HEK293 (cell line): ENCODE measurements around the gene RPP25L.

ENCODE experiments used
- SP7 ChIP-seq: fragments of 450-650 bp; formaldehyde crosslinking; IDR thresholded peaks from 2 replicates; pipeline ENCODE4 v1.5.1; 2016; ENCODE audit warnings: missing biosample characterization, missing genetic modification characterization
- ZEB2 ChIP-seq: fragments of 450-650 bp; formaldehyde crosslinking; IDR thresholded peaks from 2 replicates; pipeline ENCODE4 v1.5.1; 2016; ENCODE audit warnings: missing biosample characterization, missing genetic modification characterization
- ZNF10 ChIP-seq: fragments of 450-650 bp; formaldehyde crosslinking; IDR thresholded peaks from 2 replicates; pipeline ENCODE4 v1.5.1; 2017; ENCODE audit warnings: missing biosample characterization, missing genetic modification characterization
- ZNF18 ChIP-seq: fragments of 450-650 bp; formaldehyde crosslinking; IDR thresholded peaks from 2 replicates; pipeline ENCODE4 v1.5.1; 2016; ENCODE audit warnings: missing biosample characterization, missing genetic modification characterization
- ZNF184 ChIP-seq: fragments of 450-650 bp; IDR thresholded peaks from 2 replicates; pipeline ENCODE4 v1.5.1; 2018; ENCODE audit warnings: missing biosample characterization, mild to moderate bottlenecking, missing genetic modification characterization
- ZNF24 ChIP-seq: fragments of 450-650 bp; formaldehyde crosslinking; IDR thresholded peaks from 2 replicates; pipeline ENCODE4 v1.5.1; 2016; ENCODE audit warnings: missing biosample characterization, missing genetic modification characterization
- ZNF394 ChIP-seq: fragments of 450-650 bp; formaldehyde crosslinking; IDR thresholded peaks from 2 replicates; pipeline ENCODE4 v1.5.1; 2016; ENCODE audit warnings: missing biosample characterization, missing genetic modification characterization, mild to moderate bottlenecking, moderate library complexity, borderline replicate concordance
- ZNF747 ChIP-seq: fragments of 450-650 bp; formaldehyde crosslinking; IDR thresholded peaks from 2 replicates; pipeline ENCODE4 v1.5.1; 2016; ENCODE audit warnings: missing biosample characterization, missing genetic modification characterization
- TF ChIP-seq, protein P1 (sequence below): fragments of 450-650 bp; formaldehyde crosslinking; IDR thresholded peaks from 2 replicates; pipeline ENCODE4 v1.5.1; 2016; ENCODE audit warnings: missing biosample characterization, missing genetic modification characterization
- TF ChIP-seq, protein P2 (sequence below): fragments of 450-650 bp; formaldehyde crosslinking; IDR thresholded peaks from 2 replicates; pipeline ENCODE4 v1.5.1; 2016; ENCODE audit warnings: missing biosample characterization, missing genetic modification characterization
- TF ChIP-seq, protein P3 (sequence below): fragments of 450-650 bp; formaldehyde crosslinking; IDR thresholded peaks from 2 replicates; pipeline ENCODE4 v1.5.1; 2016; ENCODE audit warnings: missing biosample characterization, missing genetic modification characterization

GRCh38 chr9:34610434-34611206 is 1.3 kb downstream of the RPP25L start:
- TF ChIP-seq ZNF24 (tag by site-specific recombination) (no peak), ZNF394 (tag by site-specific recombination) (no peak), ZNF184 (no peak), ZEB2 (tag by site-specific recombination) (no peak), ZNF747 (tag by site-specific recombination) (no peak), ZNF10 (tag by site-specific recombination) (no peak), ZNF18 (tag by site-specific recombination) (no peak), SP7 (tag by site-specific recombination) (no peak)
- TF ChIP-seq, protein P1, sequence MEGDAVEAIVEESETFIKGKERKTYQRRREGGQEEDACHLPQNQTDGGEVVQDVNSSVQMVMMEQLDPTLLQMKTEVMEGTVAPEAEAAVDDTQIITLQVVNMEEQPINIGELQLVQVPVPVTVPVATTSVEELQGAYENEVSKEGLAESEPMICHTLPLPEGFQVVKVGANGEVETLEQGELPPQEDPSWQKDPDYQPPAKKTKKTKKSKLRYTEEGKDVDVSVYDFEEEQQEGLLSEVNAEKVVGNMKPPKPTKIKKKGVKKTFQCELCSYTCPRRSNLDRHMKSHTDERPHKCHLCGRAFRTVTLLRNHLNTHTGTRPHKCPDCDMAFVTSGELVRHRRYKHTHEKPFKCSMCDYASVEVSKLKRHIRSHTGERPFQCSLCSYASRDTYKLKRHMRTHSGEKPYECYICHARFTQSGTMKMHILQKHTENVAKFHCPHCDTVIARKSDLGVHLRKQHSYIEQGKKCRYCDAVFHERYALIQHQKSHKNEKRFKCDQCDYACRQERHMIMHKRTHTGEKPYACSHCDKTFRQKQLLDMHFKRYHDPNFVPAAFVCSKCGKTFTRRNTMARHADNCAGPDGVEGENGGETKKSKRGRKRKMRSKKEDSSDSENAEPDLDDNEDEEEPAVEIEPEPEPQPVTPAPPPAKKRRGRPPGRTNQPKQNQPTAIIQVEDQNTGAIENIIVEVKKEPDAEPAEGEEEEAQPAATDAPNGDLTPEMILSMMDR (tag by site-specific recombination) = no peak
- TF ChIP-seq, protein P2, sequence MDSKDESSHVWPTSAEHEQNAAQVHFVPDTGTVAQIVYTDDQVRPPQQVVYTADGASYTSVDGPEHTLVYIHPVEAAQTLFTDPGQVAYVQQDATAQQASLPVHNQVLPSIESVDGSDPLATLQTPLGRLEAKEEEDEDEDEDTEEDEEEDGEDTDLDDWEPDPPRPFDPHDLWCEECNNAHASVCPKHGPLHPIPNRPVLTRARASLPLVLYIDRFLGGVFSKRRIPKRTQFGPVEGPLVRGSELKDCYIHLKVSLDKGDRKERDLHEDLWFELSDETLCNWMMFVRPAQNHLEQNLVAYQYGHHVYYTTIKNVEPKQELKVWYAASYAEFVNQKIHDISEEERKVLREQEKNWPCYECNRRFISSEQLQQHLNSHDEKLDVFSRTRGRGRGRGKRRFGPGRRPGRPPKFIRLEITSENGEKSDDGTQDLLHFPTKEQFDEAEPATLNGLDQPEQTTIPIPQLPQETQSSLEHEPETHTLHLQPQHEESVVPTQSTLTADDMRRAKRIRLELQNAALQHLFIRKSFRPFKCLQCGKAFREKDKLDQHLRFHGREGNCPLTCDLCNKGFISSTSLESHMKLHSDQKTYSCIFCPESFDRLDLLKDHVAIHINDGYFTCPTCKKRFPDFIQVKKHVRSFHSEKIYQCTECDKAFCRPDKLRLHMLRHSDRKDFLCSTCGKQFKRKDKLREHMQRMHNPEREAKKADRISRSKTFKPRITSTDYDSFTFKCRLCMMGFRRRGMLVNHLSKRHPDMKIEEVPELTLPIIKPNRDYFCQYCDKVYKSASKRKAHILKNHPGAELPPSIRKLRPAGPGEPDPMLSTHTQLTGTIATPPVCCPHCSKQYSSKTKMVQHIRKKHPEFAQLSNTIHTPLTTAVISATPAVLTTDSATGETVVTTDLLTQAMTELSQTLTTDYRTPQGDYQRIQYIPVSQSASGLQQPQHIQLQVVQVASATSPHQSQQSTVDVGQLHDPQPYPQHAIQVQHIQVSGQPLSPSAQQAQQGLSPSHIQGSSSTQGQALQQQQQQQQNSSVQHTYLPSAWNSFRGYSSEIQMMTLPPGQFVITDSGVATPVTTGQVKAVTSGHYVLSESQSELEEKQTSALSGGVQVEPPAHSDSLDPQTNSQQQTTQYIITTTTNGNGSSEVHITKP = no peak
- TF ChIP-seq, protein P3, sequence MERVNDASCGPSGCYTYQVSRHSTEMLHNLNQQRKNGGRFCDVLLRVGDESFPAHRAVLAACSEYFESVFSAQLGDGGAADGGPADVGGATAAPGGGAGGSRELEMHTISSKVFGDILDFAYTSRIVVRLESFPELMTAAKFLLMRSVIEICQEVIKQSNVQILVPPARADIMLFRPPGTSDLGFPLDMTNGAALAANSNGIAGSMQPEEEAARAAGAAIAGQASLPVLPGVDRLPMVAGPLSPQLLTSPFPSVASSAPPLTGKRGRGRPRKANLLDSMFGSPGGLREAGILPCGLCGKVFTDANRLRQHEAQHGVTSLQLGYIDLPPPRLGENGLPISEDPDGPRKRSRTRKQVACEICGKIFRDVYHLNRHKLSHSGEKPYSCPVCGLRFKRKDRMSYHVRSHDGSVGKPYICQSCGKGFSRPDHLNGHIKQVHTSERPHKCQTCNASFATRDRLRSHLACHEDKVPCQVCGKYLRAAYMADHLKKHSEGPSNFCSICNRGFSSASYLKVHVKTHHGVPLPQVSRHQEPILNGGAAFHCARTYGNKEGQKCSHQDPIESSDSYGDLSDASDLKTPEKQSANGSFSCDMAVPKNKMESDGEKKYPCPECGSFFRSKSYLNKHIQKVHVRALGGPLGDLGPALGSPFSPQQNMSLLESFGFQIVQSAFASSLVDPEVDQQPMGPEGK = no peak
